HepG2 (cell line): Measurements from ENCODE around the gene NFASC. TPM values are rescaled to one million over a fixed set of nuclear protein-coding genes. Genes with fewer than 3 reads are reported as not detected.

Source experiments
- POLR2G ChIP-seq: fragments of 200-400 bp; formaldehyde crosslinking; IDR thresholded peaks from 2 replicates; pipeline ENCODE4 v1.6.1; 2018; ENCODE audit warnings: mild to moderate bottlenecking, low read depth, low read length, moderate library complexity
- ZNF850 ChIP-seq: sonication (generic); formaldehyde crosslinking; conservative IDR thresholded peaks from 2 replicates; pipeline ENCODE4 v1.9.0; 2021; ENCODE audit warnings: mild to moderate bottlenecking, missing genetic modification reagents
- polyA plus RNA-seq, 8 experiments: library from polyadenylated mRNA; depleted of rRNA in 3 of 8; stranded (reverse) in 7 of 8; unstranded in 1 of 8; fragments of >200 nt; fragmentation: Illumina TruSeq in 4 of 8; extraction: Trizol in 4 of 8; gene quantifications; 2 replicates each; pipeline versions ENCODE4 v1.2.1 to v1.2.3, GENCODE V29; 2011 to 2016; ENCODE audit warnings: low read depth in 4 of 8, missing spikeins in 1 of 8, mixed read lengths in 1 of 8; ENCODE audit not compliant: insufficient read depth in 1 of 8
- total RNA-seq, 5 experiments: library from RNA; depleted of rRNA; stranded (reverse); fragments of >200 nt; fragmentation: Illumina TruSeq; extraction: Trizol; gene quantifications; 2 replicates each; pipeline ENCODE4 v1.2.3, GENCODE V29; 2016; ENCODE audit warnings: low read depth in 1 of 5
- TF ChIP-seq, protein P1 (sequence below): sonication (generic); formaldehyde crosslinking; IDR thresholded peaks from 2 replicates; pipeline ENCODE4 v1.4.0; 2020; ENCODE audit warnings: missing genetic modification reagents, borderline replicate concordance
- TF ChIP-seq, protein P2 (sequence below): sonication (generic); formaldehyde crosslinking; IDR thresholded peaks from 2 replicates; pipeline ENCODE4 v1.4.0; 2020; ENCODE audit warnings: missing genetic modification reagents, mild to moderate bottlenecking, borderline replicate concordance

The NFASC gene
- total and polyA plus RNA-seq, 2 of the 13 experiments (the other 11 are each of a cell fraction or from before 2014, with no cell fraction given), result not detected

- TF ChIP-seq, protein P1, sequence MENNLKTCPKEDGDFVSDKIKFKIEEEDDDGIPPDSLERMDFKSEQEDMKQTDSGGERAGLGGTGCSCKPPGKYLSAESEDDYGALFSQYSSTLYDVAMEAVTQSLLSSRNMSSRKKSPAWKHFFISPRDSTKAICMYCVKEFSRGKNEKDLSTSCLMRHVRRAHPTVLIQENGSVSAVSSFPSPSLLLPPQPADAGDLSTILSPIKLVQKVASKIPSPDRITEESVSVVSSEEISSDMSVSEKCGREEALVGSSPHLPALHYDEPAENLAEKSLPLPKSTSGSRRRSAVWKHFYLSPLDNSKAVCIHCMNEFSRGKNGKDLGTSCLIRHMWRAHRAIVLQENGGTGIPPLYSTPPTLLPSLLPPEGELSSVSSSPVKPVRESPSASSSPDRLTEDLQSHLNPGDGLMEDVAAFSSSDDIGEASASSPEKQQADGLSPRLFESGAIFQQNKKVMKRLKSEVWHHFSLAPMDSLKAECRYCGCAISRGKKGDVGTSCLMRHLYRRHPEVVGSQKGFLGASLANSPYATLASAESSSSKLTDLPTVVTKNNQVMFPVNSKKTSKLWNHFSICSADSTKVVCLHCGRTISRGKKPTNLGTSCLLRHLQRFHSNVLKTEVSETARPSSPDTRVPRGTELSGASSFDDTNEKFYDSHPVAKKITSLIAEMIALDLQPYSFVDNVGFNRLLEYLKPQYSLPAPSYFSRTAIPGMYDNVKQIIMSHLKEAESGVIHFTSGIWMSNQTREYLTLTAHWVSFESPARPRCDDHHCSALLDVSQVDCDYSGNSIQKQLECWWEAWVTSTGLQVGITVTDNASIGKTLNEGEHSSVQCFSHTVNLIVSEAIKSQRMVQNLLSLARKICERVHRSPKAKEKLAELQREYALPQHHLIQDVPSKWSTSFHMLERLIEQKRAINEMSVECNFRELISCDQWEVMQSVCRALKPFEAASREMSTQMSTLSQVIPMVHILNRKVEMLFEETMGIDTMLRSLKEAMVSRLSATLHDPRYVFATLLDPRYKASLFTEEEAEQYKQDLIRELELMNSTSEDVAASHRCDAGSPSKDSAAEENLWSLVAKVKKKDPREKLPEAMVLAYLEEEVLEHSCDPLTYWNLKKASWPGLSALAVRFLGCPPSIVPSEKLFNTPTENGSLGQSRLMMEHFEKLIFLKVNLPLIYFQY (CRISPR knock-in tag), result no peak
- no peak for TF ChIP-seq ZNF850
- TF ChIP-seq, protein P2, sequence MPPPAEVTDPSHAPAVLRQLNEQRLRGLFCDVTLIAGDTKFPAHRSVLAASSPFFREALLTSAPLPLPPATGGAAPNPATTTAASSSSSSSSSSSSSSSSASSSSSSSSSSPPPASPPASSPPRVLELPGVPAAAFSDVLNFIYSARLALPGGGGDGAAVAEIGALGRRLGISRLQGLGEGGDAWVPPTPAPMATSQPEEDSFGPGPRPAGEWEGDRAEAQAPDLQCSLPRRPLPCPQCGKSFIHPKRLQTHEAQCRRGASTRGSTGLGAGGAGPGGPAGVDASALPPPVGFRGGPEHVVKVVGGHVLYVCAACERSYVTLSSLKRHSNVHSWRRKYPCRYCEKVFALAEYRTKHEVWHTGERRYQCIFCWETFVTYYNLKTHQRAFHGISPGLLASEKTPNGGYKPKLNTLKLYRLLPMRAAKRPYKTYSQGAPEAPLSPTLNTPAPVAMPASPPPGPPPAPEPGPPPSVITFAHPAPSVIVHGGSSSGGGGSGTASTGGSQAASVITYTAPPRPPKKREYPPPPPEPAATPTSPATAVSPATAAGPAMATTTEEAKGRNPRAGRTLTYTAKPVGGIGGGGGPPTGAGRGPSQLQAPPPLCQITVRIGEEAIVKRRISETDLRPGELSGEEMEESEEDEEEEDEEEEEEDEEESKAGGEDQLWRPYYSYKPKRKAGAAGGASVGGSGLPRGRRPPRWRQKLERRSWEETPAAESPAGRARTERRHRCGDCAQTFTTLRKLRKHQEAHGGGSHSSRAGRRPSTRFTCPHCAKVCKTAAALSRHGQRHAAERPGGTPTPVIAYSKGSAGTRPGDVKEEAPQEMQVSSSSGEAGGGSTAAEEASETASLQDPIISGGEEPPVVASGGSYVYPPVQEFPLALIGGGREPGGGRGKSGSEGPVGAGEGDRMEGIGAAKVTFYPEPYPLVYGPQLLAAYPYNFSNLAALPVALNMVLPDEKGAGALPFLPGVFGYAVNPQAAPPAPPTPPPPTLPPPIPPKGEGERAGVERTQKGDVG (CRISPR knock-in tag), result no peak
- no peak for TF ChIP-seq POLR2G
These were observed 132.0 kb downstream of the NFASC start (continued) for GRCh38 chr1:205002705-205003104.
